ENCODE measurements around the gene RHD.

DNA sequence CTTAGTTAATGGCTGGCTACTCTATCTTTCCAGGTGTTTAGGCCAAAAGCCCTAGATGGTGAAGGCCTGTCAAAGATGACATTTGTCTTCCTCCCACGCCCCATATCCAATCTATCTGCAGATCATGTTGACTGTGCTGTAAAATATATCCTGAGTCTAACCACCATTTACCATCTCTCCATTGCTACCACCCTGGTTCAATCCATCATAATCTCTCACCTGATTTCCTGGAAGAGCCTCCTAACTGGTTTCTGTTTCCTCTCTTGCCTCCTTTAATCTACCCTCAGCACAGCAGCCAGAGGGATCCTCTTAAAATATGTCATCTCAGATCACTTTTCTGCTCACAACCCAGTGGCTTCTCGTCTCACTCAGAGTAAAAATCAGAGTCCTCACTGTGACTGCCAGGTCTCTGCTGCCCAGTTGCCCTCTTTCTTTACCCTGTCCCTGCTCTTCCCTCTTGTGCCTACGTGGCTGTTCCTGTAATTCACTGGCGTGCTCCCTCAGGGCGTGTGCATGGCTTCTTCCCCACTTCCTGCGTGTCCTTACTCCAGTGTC, 83.6 kb downstream of the RHD start:
- no peak for TF ChIP-seq FOXP2 (optimal IDR thresholded peaks at IDR 0.05; ENCODE audit: control extremely low read depth, extremely low read length, insufficient read depth)
- TF ChIP-seq EZH2 (IDR thresholded peaks at IDR 0.05), result no peak

Data from SK-N-MC (cell line).